HepG2 (cell line): Measurements from ENCODE around the gene AMOT.

Source experiments
- CTCF ChIP-seq: sonication (generic); formaldehyde crosslinking; IDR thresholded peaks from 2 replicates; pipeline ENCODE4 v1.5.0; 2020; ENCODE audit warnings: mild to moderate bottlenecking, missing genetic modification reagents, moderate library complexity
- EP300 ChIP-seq, 3 experiments: sonication (generic) in 1 of 3; formaldehyde crosslinking in 1 of 3; IDR thresholded peaks; 2 replicates each; pipeline versions ENCODE4 v1.5.1 to v1.6.1; 2011 to 2020; ENCODE audit warnings: low read depth in 2 of 3, low read length in 2 of 3, borderline replicate concordance in 1 of 3, improper control_type of control experiment in 1 of 3, mild to moderate bottlenecking in 1 of 3, missing genetic modification reagents in 1 of 3, moderate library complexity in 1 of 3
- ONECUT2 ChIP-seq: sonication (generic); formaldehyde crosslinking; IDR thresholded peaks from 2 replicates; pipeline ENCODE4 v1.4.0; 2020; ENCODE audit warnings: missing genetic modification reagents
- PATZ1 ChIP-seq: sonication (generic); formaldehyde crosslinking; IDR thresholded peaks from 2 replicates; pipeline ENCODE4 v1.4.0; 2020; ENCODE audit warnings: missing genetic modification reagents
- SETDB1 ChIP-seq: sonication (generic); formaldehyde crosslinking; IDR thresholded peaks from 2 replicates; pipeline ENCODE4 v1.5.1; 2020; ENCODE audit warnings: missing genetic modification reagents, mild to moderate bottlenecking, borderline replicate concordance
- TBP ChIP-seq: sonication (generic); formaldehyde crosslinking; IDR thresholded peaks from 2 replicates; pipeline ENCODE4 v1.5.0; 2020; ENCODE audit warnings: missing genetic modification reagents
- THAP9 ChIP-seq: sonication (generic); formaldehyde crosslinking; IDR thresholded peaks from 2 replicates; pipeline ENCODE4; 2020; ENCODE audit warnings: missing genetic modification reagents, mild to moderate bottlenecking, borderline replicate concordance
- ZBTB7A ChIP-seq: sonication (generic); formaldehyde crosslinking; IDR thresholded peaks from 2 replicates; pipeline ENCODE4 v1.8.0; 2022; ENCODE audit warnings: mild to moderate bottlenecking, missing genetic modification reagents
- ZFP91 ChIP-seq: sonication (generic); formaldehyde crosslinking; IDR thresholded peaks from 2 replicates; pipeline ENCODE4 v1.9.0; 2022; ENCODE audit warnings: missing genetic modification reagents, mild to moderate bottlenecking, borderline replicate concordance
- ZNF3 ChIP-seq: IDR thresholded peaks from 2 replicates; pipeline ENCODE4 v1.7.0; 2017; ENCODE audit warnings: inconsistent platforms
- ZNF781 ChIP-seq: sonication (generic); formaldehyde crosslinking; IDR thresholded peaks from 2 replicates; pipeline ENCODE4 v1.5.1; 2020; ENCODE audit warnings: borderline replicate concordance, mild to moderate bottlenecking, missing genetic modification reagents; ENCODE audit errors: not compliant biosample characterization

- TF ChIP-seq ONECUT2 (CRISPR knock-in tag) (no peak), ZNF781 (CRISPR knock-in tag) (no peak), PATZ1 (CRISPR knock-in tag) (no peak), ZNF3 (no peak), TBP (CRISPR knock-in tag) (no peak), SETDB1 (CRISPR knock-in tag) (no peak), ZFP91 (CRISPR knock-in tag) (no peak), ZBTB7A (CRISPR knock-in tag) (no peak), EP300 (IDR thresholded peaks at IDR 0.05; ENCODE audit: low read depth in 2 of 2, low read length in 2 of 2) (no peak), EP300 (CRISPR knock-in tag; IDR thresholded peaks at IDR 0.05; ENCODE audit: borderline replicate concordance) (no peak), THAP9 (CRISPR knock-in tag) (no peak), CTCF (CRISPR knock-in tag) (no peak)
Measured at GRCh38 chrX:112774651-112775293, 65.9 kb downstream of the AMOT start.
